ENCODE measurements around the gene PIGL.
"Not testable (repeated sequence)": the region's sequence is repeated elsewhere in the genome, so short reads cannot be mapped to it uniquely, and the experiment has no call there.

DNA sequence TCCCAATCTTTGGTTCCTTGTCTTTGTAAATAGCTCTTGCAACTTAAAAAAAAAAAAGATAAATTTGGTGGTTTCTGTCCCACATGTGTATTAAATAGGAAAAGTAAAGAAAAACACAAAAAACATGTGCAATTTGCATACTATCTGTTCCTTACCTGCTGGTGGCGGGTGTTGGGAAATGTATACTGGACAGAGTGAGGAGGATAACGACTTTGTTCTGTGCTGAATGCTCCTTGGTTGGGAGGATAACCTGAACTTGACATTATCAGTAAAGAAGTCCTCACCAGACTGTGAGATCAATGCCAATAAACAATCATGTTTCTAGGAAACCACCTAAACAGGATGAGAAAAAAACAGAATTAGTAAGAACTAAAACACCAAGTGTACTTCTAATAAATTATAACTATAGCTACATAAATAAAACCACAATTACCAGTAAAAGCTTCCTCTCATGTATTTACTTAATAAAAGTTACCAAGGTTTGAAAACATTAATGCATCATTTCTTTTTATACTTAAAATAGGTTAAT, 22.6 kb upstream of the PIGL start:
- TF ChIP-seq, protein P1, sequence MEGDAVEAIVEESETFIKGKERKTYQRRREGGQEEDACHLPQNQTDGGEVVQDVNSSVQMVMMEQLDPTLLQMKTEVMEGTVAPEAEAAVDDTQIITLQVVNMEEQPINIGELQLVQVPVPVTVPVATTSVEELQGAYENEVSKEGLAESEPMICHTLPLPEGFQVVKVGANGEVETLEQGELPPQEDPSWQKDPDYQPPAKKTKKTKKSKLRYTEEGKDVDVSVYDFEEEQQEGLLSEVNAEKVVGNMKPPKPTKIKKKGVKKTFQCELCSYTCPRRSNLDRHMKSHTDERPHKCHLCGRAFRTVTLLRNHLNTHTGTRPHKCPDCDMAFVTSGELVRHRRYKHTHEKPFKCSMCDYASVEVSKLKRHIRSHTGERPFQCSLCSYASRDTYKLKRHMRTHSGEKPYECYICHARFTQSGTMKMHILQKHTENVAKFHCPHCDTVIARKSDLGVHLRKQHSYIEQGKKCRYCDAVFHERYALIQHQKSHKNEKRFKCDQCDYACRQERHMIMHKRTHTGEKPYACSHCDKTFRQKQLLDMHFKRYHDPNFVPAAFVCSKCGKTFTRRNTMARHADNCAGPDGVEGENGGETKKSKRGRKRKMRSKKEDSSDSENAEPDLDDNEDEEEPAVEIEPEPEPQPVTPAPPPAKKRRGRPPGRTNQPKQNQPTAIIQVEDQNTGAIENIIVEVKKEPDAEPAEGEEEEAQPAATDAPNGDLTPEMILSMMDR (IDR thresholded peaks at IDR 0.05; ENCODE audit: low read length) = not testable (repeated sequence)
- not testable (repeated sequence) for TF ChIP-seq EZH2 (IDR thresholded peaks at IDR 0.05; ENCODE audit: borderline replicate concordance, low read length)
